Pancreas (tissue), 10 donors: ENCODE measurements around the gene FANK1. TPM values are rescaled to one million over a fixed set of nuclear protein-coding genes. Genes with fewer than 3 reads are reported as not detected.
A peak's percentile ranks its signal among the peaks of the same experiment; 100 is the strongest.

Source experiments
- ATAC-seq, 4 donors: fragments of 200-7000 bp; cut with Tn5 transposase; one replicate each; pipeline versions ENCODE4 v1.8.0 to v1.9.1; 2020; ENCODE audit warnings: mild to moderate bottlenecking in 4 of 4, moderate library complexity in 4 of 4
- DNase-seq, 6 donors: peaks; one replicate each; pipeline ENCODE4 v3.0.0-alpha.2; 2020
- FAIRE-seq: peaks from 2 replicates; lab custom pipeline; 2012; peaks lifted over from hg19 to GRCh38; lab: Jason Lieb, UNC
- H3K27ac ChIP-seq, 4 donors: fragments of 200-600 bp; sonication (generic); 1 replicate in 3 of 4; 2 replicates in 1 of 4; pipeline versions ENCODE4 v1.5.0 to v1.8.0; 2020
- H3K27me3 ChIP-seq, 4 donors: fragments of 200-600 bp; one replicate each; pipeline ENCODE4 v1.8.0; 2021
- H3K36me3 ChIP-seq, 3 donors: fragments of 200-600 bp; sonication (generic) in 1 of 3; one replicate each; pipeline versions ENCODE4 v1.5.0 to v1.8.0; 2020 to 2021
- H3K4me1 ChIP-seq, 3 donors: fragments of 200-600 bp; one replicate each; pipeline ENCODE4 v1.8.0; 2021
- H3K4me3 ChIP-seq, 4 donors: fragments of 200-600 bp; sonication (generic) in 2 of 4; one replicate each; pipeline versions ENCODE4 v1.5.0 to v1.8.0; 2020 to 2021
- H3K9me3 ChIP-seq, 4 donors: fragments of 200-600 bp; one replicate each; pipeline ENCODE4 v1.8.0; 2021
- CTCF ChIP-seq, 4 donors: fragments of 200-600 bp; sonication (generic) in 3 of 4; IDR thresholded peaks; one replicate each; pipeline versions ENCODE4 v1.5.0 to v1.8.0; 2021; ENCODE audit warnings: antibody characterized with exemption in 4 of 4
- WGBS, 2 donors: extraction: QIAGEN DNeasy Blood & Tissue Kit; methylation state at CpG; one replicate each; pipeline ENCODE4 v1.1.7; 2013; 5-methylcytosine and 5-hydroxymethylcytosine counted together
- intact Hi-C, 3 donors: fragments of 100-400 bp; cut with DNase I; formaldehyde crosslinking; loops; one replicate each; pipeline versions ENCODE4 v1.11.1 to v1.14.2; 2022
- polyA plus RNA-seq, 2 donors: library from polyadenylated mRNA; stranded (reverse); fragments of 200-250 nt; gene quantifications; one replicate each; pipeline ENCODE4 v1.2.3, GENCODE V29; 2013
- total RNA-seq, 6 donors: library from RNA; stranded (reverse); fragmentation: NEBNext Ultra II Directional in 4 of 6; extraction: Animal tissue kit (Norgen Biotek cat#: 25700) in 4 of 6; gene quantifications; one replicate each; pipeline versions ENCODE4 v1.2.1 to v1.2.4, GENCODE V29; 2021 to 2023
- donor health status: healthy with polysubstance abuse.
- donor health status: DM: no; HTN: no; CAD: no; lungs with moderate emphysema.
- donor health status: DM: no; HTN: no; CAD: no.
- donor health status: control.
- donor health status: control.
- donor health status: Bipolar disorder and iron deficiency.
- donor health status: DM: yes; HTN: yes; CAD: no.
- donor health status: DM: no; HTN: no; CAD: no.
- donor health status: DM: no; HTN: no; CAD: no.
- donor health status: DM: yes; HTN: yes; CAD: no.

Gene FANK1
- total and polyA plus RNA-seq, 8 donors: 1.6 to 13.2 (median 3.2) TPM

- Histone ChIP-seq H3K4me3 (no peak overlapping the region), H3K4me1 (no peaks in the 10 kb centered on the region), H3K27ac (no peak overlapping the region), H3K36me3 (no peaks in the 10 kb centered on the region), H3K27me3 (no peaks in the 10 kb centered on the region), H3K9me3 (no peaks in the 10 kb centered on the region)
- no peak for FAIRE-seq
- DNase-seq: no peak
- no peak for ATAC-seq
- no peak for TF ChIP-seq CTCF (IDR thresholded peaks at IDR 0.05)
- WGBS, 2 donors: 73 to 90% methylated on average over 6 of the region's 6 CpGs
- intact Hi-C loops: loop anchor here in 1 of 3 donors (5.0 to 10.0 kb wide), 2 partner anchors 522 to 764 kb away; no protein-coding TSS in a partner anchor
Observed at GRCh38 chr10:125980521-125981035, 84.2 kb downstream of the FANK1 start.

- ATAC-seq (peak; percentile 53 to 93 (median 87)), FAIRE-seq (peak; percentile 23), DNase-seq (peak in 3 of 6 donors; percentile 24 to 51 (median 41))
- 13 to 16% methylated on average over 6 of the region's 6 CpGs for WGBS, 2 donors
- Histone ChIP-seq H3K27me3 (no peaks in the 10 kb centered on the region), H3K4me1 (no peaks in the 10 kb centered on the region), H3K36me3 (no peaks in the 10 kb centered on the region), H3K4me3 (no peak overlapping the region), H3K27ac (no peak overlapping the region), H3K9me3 (no peaks in the 10 kb centered on the region)
- intact Hi-C loops: loop anchor here in 1 of 3 donors (5.0 to 10.0 kb wide), 2 partner anchors 520 to 762 kb away; no protein-coding TSS in a partner anchor
- peak; percentile 26 to 63 (median 35) for TF ChIP-seq CTCF (IDR thresholded peaks at IDR 0.05)
Observed at GRCh38 chr10:125982260-125982948, 86.0 kb downstream of the FANK1 start.

GRCh38 chr10:125983161-125983560 is 86.8 kb downstream of the FANK1 start:
- no peak for DNase-seq
- intact Hi-C loops: loop anchor here in 1 of 3 donors (5.0 to 10.0 kb wide), 2 partner anchors 519 to 762 kb away; no protein-coding TSS in a partner anchor
- no peaks in the 10 kb centered on the region for H3K4me1 ChIP-seq
- no peak for TF ChIP-seq CTCF (IDR thresholded peaks at IDR 0.05)
- no peak for ATAC-seq
- no peak overlapping the region for H3K4me3 ChIP-seq
- no peak overlapping the region for H3K27ac ChIP-seq
- H3K27me3 ChIP-seq: no peaks in the 10 kb centered on the region
- 71 to 76% methylated on average over 6 of the region's 6 CpGs for WGBS, 2 donors
- no peaks in the 10 kb centered on the region for H3K36me3 ChIP-seq
- no peaks in the 10 kb centered on the region for H3K9me3 ChIP-seq
- FAIRE-seq: no peak

GRCh38 chr10:125983656-125984055 is 87.3 kb downstream of the FANK1 start:
- Histone ChIP-seq H3K9me3 (no peaks in the 10 kb centered on the region), H3K4me1 (no peaks in the 10 kb centered on the region), H3K36me3 (no peaks in the 10 kb centered on the region), H3K27me3 (no peaks in the 10 kb centered on the region), H3K27ac (no peak overlapping the region), H3K4me3 (no peak overlapping the region)
- FAIRE-seq (no peak), DNase-seq (no peak), ATAC-seq (no peak)
- 92 to 99% methylated on average over 5 of the region's 5 CpGs for WGBS, 2 donors
- intact Hi-C loops: loop anchor here in 1 of 3 donors (5.0 to 10.0 kb wide), 2 partner anchors 519 to 761 kb away; no protein-coding TSS in a partner anchor
- no peak for TF ChIP-seq CTCF (IDR thresholded peaks at IDR 0.05)
